ENCODE results near the gene UBE2G1.

Gene UBE2G1

GRCh38 chr17:4247361-4247970 is 119.0 kb downstream of the UBE2G1 start:
- DNase-seq (ENCODE audit: low read depth): no peak

- DNase-seq (ENCODE audit: low read depth): no peak
Observed at GRCh38 chr17:4246674-4247073, 119.8 kb downstream of the UBE2G1 start.

- no peak for DNase-seq (ENCODE audit: low read depth)
Observed at GRCh38 chr17:4241535-4241934, 124.9 kb downstream of the UBE2G1 start.

GRCh38 chr17:4236456-4236855 is 130.0 kb downstream of the UBE2G1 start:
- DNase-seq (ENCODE audit: low read depth): no peak

GRCh38 chr17:4235372-4236279 is 130.8 kb downstream of the UBE2G1 start:
- DNase-seq (ENCODE audit: low read depth): no peak

- DNase-seq (ENCODE audit: low read depth): no peak
Observed at GRCh38 chr17:4234401-4234800, 132.1 kb downstream of the UBE2G1 start.

GRCh38 chr17:4233668-4234258 is 132.7 kb downstream of the UBE2G1 start:
- DNase-seq (ENCODE audit: low read depth): no peak

- no peak for DNase-seq (ENCODE audit: low read depth)
Observed at GRCh38 chr17:4232168-4232813, 134.2 kb downstream of the UBE2G1 start.

- no peak for DNase-seq (ENCODE audit: low read depth)
Observed at GRCh38 chr17:4229627-4230541, 136.6 kb downstream of the UBE2G1 start.

- no peak for DNase-seq (ENCODE audit: low read depth)
Observed at GRCh38 chr17:4221899-4222659, 144.4 kb downstream of the UBE2G1 start.

GRCh38 chr17:4221163-4221562 is 145.3 kb downstream of the UBE2G1 start:
- no peak for DNase-seq (ENCODE audit: low read depth)

- DNase-seq (ENCODE audit: low read depth): no peak
Observed at GRCh38 chr17:4220655-4221054, 145.8 kb downstream of the UBE2G1 start.

Measured in T-helper 22 cell (primary cell).